Measurements from ENCODE around the gene TSPAN6. TPM values are rescaled to one million over a fixed set of nuclear protein-coding genes. Genes with fewer than 3 reads are reported as not detected.

TSPAN6 gene
- total RNA-seq, 2 donors from 2014 or later = 8.0 to 10.1 TPM

GRCh38 chrX:100596601-100597000 is 40.0 kb downstream of the TSPAN6 start:
- no peak for ATAC-seq
- intact Hi-C loops (cut with DNase I) = no loop called here
- no peak for DNase-seq

GRCh38 chrX:100593581-100593980 is 43.0 kb downstream of the TSPAN6 start:
- no peak for DNase-seq
- ATAC-seq = no peak
- intact Hi-C loops (cut with DNase I) = no loop called here

DNA sequence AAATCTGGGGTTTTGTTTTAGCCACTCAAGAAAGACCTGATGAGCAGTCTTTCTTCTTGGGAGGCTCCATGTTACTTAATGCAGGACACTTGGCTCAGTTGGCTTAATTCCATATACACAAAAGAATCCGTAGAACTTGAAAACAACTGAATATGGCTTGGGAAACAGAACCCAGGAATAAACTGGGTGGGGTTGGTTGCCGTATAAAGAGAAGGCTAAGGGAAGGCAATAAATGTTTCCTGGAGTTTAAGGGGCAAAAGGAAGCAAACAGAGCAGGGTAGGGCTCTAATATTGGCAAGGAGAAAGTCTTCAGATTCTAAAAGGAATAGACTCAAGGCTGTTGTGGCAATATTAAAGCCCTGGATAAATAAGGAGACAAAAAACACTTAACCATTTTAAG is 43.5 kb downstream of the TSPAN6 start:
- no peak for DNase-seq
- ATAC-seq = no peak
- intact Hi-C loops (cut with DNase I) = no loop called here

DNA sequence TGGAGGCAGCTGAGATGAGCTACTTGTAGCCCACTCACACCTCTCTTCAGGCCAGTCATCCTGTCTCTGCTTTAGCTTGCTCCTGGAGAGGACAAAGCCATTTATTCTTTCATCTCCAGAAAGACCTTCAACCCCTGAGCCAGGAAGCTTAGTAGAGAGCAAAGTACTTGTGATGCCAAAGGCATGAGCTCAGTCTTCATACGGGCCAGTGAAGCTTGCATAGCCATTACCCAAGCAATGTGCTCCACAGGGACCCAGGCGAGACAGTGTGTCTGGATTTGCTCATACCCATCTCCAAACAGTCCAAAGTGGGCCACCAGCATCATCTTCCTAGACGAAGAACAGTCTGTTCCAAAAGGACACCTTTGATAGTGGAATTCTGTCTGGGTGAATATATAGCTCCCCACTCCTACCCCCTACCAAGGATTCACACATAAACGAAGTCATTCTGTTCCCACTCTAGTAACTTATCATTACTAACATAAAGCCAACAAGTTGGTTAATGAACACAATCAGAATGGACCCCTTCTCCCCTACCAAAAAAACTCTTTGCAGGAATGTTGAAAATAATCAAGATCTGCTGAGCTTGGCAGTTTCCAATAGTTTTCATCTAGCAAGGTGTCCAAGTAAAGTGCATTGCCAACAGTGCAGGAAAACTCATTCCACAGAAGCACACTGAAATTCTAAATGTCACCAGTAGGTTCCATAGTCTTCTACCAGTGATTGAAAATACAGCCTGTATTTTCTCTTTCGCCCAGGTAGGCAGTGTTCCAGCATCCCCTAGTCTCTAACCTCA is 45.2 kb downstream of the TSPAN6 start:
- intact Hi-C loops (cut with DNase I) = no loop called here
- DNase-seq (no peak), ATAC-seq (peak in 1 of 2 donors; percentile 50)

DNA sequence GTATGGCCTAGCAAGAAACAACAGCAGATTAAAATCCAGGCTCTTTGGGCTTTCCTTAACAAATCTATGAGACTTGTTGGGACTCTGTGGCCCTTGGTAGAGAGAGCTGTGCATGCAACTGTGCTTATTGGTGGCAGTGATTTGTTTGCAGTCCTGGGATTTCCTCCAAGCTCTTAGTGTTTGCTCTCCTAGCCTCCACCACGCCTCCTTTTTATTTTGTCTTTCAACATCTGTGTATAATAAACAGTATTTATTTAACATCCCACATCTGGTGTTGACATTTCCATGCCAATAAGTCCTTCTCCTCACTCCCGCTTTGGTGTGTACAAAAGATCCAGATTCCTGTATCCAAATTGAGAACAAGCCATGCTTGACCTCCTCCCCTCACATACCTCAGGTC is 48.7 kb downstream of the TSPAN6 start:
- no peak for DNase-seq
- no peak for ATAC-seq
- intact Hi-C loops (cut with DNase I) = no loop called here

DNA sequence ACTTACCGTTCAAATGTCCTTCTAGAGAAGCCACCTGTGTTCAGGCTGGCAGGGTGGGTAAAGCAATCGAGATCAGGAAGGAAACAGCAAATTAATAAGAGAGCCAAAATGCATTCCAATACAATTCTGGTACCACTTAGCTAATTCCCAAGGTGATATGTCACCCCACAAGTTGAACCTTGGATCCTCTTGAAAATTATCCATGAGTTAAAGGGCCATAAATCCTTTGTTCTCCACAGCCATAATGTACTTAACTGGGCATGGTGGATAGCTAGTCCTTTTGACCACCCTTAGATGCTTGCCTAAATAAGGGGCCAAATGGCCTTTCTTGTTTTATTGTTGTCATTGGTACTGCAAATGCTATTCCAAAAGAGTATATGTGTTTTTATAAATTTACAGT is 49.9 kb downstream of the TSPAN6 start:
- intact Hi-C loops (cut with DNase I) = no loop called here
- DNase-seq (no peak), ATAC-seq (no peak)

DNA sequence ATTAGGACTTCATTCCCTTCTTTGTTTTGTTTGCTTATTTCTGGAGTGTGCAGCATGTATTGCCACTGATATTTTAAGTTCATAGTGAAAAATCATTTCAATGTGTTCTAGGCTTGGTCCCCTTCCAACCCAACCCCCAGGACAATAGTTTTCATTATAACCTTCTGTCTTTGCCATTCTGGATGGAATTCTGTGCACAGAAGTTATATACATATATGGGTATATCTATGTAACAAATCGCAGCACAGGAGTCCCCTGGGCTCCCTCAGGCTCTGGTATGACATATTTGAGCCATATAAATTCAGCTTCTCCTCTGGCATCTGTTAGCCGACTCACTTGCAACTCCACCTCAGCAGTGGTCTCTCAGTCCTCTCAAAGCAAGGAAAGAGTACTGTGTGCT is 52.0 kb downstream of the TSPAN6 start, which contains the start of gene TNMD:
TNMD (plus strand) TSS at position 326 of the 400 bp plus-strand sequence. CDS start 83 bp downstream, outside the sequence.
- DNase-seq = no peak
- intact Hi-C loops (cut with DNase I) = no loop called here
- no peak for ATAC-seq

Other genes starting within 250 kb of the TSPAN6 start
- 1 to 10 TPM in 1 of 2 donors, under 1 TPM in 1; 0.76 to 1.0 TPM for gene PCDH19, start 226.5 kb downstream of the TSPAN6 start, total RNA-seq
- 1 to 10 TPM in 1 of 2 donors, under 1 TPM in 1; 0.77 to 1.8 TPM for gene TNMD, start 51.9 kb downstream of the TSPAN6 start, total RNA-seq
- 10 to 100 TPM; 20.4 to 37.4 TPM for gene SRPX2, start 7.4 kb upstream of the TSPAN6 start, total RNA-seq
- 1 to 10 TPM; 3.6 to 5.8 TPM for gene SYTL4, start 95.3 kb upstream of the TSPAN6 start, total RNA-seq
- 1 to 10 TPM; 7.1 to 7.5 TPM for gene CSTF2, start 183.6 kb upstream of the TSPAN6 start, total RNA-seq
- gene NOX1, start 237.6 kb upstream of the TSPAN6 start, total RNA-seq = not detected